ENCODE measurements around the gene WNK3.

WNK3 gene

GRCh38 chrX:54237014-54237413 lies 120.8 kb downstream of the WNK3 start:
- no peak for DNase-seq

GRCh38 chrX:54230435-54231148 lies 127.3 kb downstream of the WNK3 start:
- DNase-seq: no peak

- no peak for DNase-seq
Observed at GRCh38 chrX:54223581-54223980, 134.3 kb downstream of the WNK3 start.

- no peak for DNase-seq
Observed at GRCh38 chrX:54213603-54214002, 144.2 kb downstream of the WNK3 start.

- no peak for DNase-seq
Observed at GRCh38 chrX:54208531-54208930, 149.3 kb downstream of the WNK3 start.

- DNase-seq: no peak
Observed at GRCh38 chrX:54198262-54198661, 159.6 kb downstream of the WNK3 start.

GRCh38 chrX:54194982-54195588 lies 162.8 kb downstream of the WNK3 start:
- DNase-seq: no peak

GRCh38 chrX:54193085-54193821 lies 164.6 kb downstream of the WNK3 start:
- DNase-seq: no peak

GRCh38 chrX:54184474-54184873 lies 173.4 kb downstream of the WNK3 start:
- DNase-seq: no peak

GRCh38 chrX:54182864-54183613 lies 174.8 kb downstream of the WNK3 start, which contains the start of gene FAM120C:
FAM120C (minus strand) TSS chrX:54183254; CDS start chrX:54183198, 56 bp downstream.
- peak; percentile 84 for DNase-seq

GRCh38 chrX:54182194-54182863 lies 175.5 kb downstream of the WNK3 start:
- peak; percentile 89 for DNase-seq

GRCh38 chrX:54181202-54181953 lies 176.5 kb downstream of the WNK3 start:
- no peak for DNase-seq

- DNase-seq: no peak
Observed at GRCh38 chrX:54180403-54180802, 177.4 kb downstream of the WNK3 start.

GRCh38 chrX:54178100-54178940 lies 179.5 kb downstream of the WNK3 start:
- no peak for DNase-seq

- no peak for DNase-seq
Observed at GRCh38 chrX:54177306-54177705, 180.5 kb downstream of the WNK3 start.

- no peak for DNase-seq
Observed at GRCh38 chrX:54173791-54174190, 184.1 kb downstream of the WNK3 start.

GRCh38 chrX:54172455-54172854 lies 185.4 kb downstream of the WNK3 start:
- no peak for DNase-seq

GRCh38 chrX:54171527-54172250 lies 186.2 kb downstream of the WNK3 start:
- no peak for DNase-seq

GRCh38 chrX:54171091-54171490 lies 186.8 kb downstream of the WNK3 start:
- DNase-seq: no peak

GRCh38 chrX:54166915-54167314 lies 190.9 kb downstream of the WNK3 start:
- DNase-seq: no peak
